ENCODE results near the gene THAP7. TPM values are rescaled to one million over a fixed set of nuclear protein-coding genes. Genes with fewer than 3 reads are reported as not detected.

THAP7 gene
- total and polyA plus RNA-seq, 9 of the 15 experiments (the other 6 are each of a cell fraction or from before 2014, with no cell fraction given): 7.9 to 263 (median 84.1) TPM

- TF ChIP-seq U2AF1 (optimal IDR thresholded peaks at IDR 0.05; ENCODE audit: low read depth, low read length) (no peak), ZFP1 (CRISPR knock-in tag; IDR thresholded peaks at IDR 0.05) (no peak), GATA2 (CRISPR knock-in tag; IDR thresholded peaks at IDR 0.05) (0 out of 2 replicates have a peak, but pooled peaks have one; percentile 5), PHB (CRISPR knock-in tag; IDR thresholded peaks at IDR 0.05) (peak; percentile 12; the same call in 1 of the 2 replicates), NR1H2 (CRISPR knock-in tag; IDR thresholded peaks at IDR 0.05) (no peak), AFF4 (CRISPR knock-in tag; IDR thresholded peaks at IDR 0.05) (no peak), RBM14 (IDR thresholded peaks at IDR 0.05; ENCODE audit: borderline replicate concordance, insufficient read depth, low read depth, low read length) (no peak), CTBP1 (IDR thresholded peaks at IDR 0.05; ENCODE audit: borderline replicate concordance) (no peak), HNRNPLL (IDR thresholded peaks at IDR 0.05; ENCODE audit: low read depth, low read length, poor library complexity, severe bottlenecking) (peak; percentile 28), RBM39 (optimal IDR thresholded peaks at IDR 0.05; ENCODE audit: low read depth, low read length) (no peak), YY1 (IDR thresholded peaks at IDR 0.05; ENCODE audit: borderline replicate concordance in 1 of 3, control insufficient read depth in 1 of 3, extremely low read depth in 1 of 3, insufficient read depth in 3 of 3, insufficient read length in 1 of 3, insufficient replicate concordance in 2 of 3, low read depth in 1 of 3, low read length in 2 of 3) (peak in 1 of 3 experiments; percentile 15), L3MBTL2 (IDR thresholded peaks at IDR 0.05) (no peak), ZNF232 (CRISPR knock-in tag; IDR thresholded peaks at IDR 0.05) (no peak), SMAD1 (IDR thresholded peaks at IDR 0.05; ENCODE audit: low read depth, low read length, partially characterized antibody) (no peak), TFAM (CRISPR knock-in tag; conservative IDR thresholded peaks at IDR 0.05) (no peak), SOX6 (IDR thresholded peaks at IDR 0.05) (no peak), ATF4 (CRISPR knock-in tag; IDR thresholded peaks at IDR 0.05) (no peak), NCOA4 (IDR thresholded peaks at IDR 0.05; ENCODE audit: partially characterized antibody) (no peak), THRA (IDR thresholded peaks at IDR 0.05) (no peak), DEAF1 (CRISPR knock-in tag; IDR thresholded peaks at IDR 0.05) (no peak)
These were observed 31.2 kb upstream of the THAP7 start (continued) for GRCh38 chr22:21032868-21033688.
